H1 (cell line): ENCODE data around the gene MELK. TPM values are rescaled to one million over a fixed set of nuclear protein-coding genes. Genes with fewer than 3 reads are reported as not detected.

Source experiments
- CTCF ChIA-PET: fragments of 300-600 bp; sonication (Branson Sonifier 250); formaldehyde crosslinking; loops from one replicate; lab custom pipeline; 2021; ENCODE audit not compliant: partially characterized antibody; lab: Charles Lee
- POLR2A ChIA-PET: fragments of 300-600 bp; sonication (Branson Sonifier 250); formaldehyde crosslinking; loops from one replicate; lab custom pipeline; 2021; ENCODE audit warnings: inconsistent platforms; ENCODE audit not compliant: partially characterized antibody; lab: Charles Lee
- DNase-seq, 2 experiments: peaks; one replicate each; pipeline versions ENCODE4 v3.0.0 to v3.0.0-alpha.2; 2010 to 2022; ENCODE audit warnings: low spot score in 2 of 2, low read depth in 1 of 2, mixed read lengths in 1 of 2
- FAIRE-seq: peaks from 2 replicates; lab custom pipeline; 2011; peaks lifted over from hg19 to GRCh38; lab: Jason Lieb, UNC
- H2AFZ ChIP-seq: 2 replicates; pipeline ENCODE4 v1.8.1; 2012; ENCODE audit warnings: low read length, inconsistent platforms
- H2AK5ac ChIP-seq: 2 replicates; pipeline ENCODE4 v1.6.1; 2013; ENCODE audit warnings: low read depth, low read length
- H2BK120ac ChIP-seq: replicated peaks from 2 replicates; pipeline ENCODE3; 2013; ENCODE audit warnings: low read depth, low read length, inconsistent platforms
- H2BK12ac ChIP-seq: 2 replicates; pipeline ENCODE4 v1.6.1; 2013; ENCODE audit warnings: low read depth, low read length
- H2BK15ac ChIP-seq: 2 replicates; pipeline ENCODE4 v1.6.1; 2013; ENCODE audit warnings: low read length
- H2BK20ac ChIP-seq: 2 replicates; pipeline ENCODE4 v1.6.1; 2013; ENCODE audit warnings: low read length
- H2BK5ac ChIP-seq: 2 replicates; pipeline ENCODE4 v1.6.1; 2013; ENCODE audit warnings: low read depth, low read length
- H3K14ac ChIP-seq: 2 replicates; pipeline ENCODE4 v1.6.1; 2013; ENCODE audit warnings: inconsistent platforms; ENCODE audit not compliant: insufficient read length
- H3K18ac ChIP-seq: 2 replicates; pipeline ENCODE4 v1.6.1; 2013; ENCODE audit warnings: low read length; ENCODE audit errors: extremely low read depth
- H3K23ac ChIP-seq: 2 replicates; pipeline ENCODE4 v1.6.1; 2013; ENCODE audit warnings: inconsistent platforms; ENCODE audit not compliant: insufficient read length
- H3K23me2 ChIP-seq: 2 replicates; pipeline ENCODE4 v1.6.1; 2013; ENCODE audit warnings: low read depth, low read length
- H3K27ac ChIP-seq: 2 replicates; pipeline ENCODE4 v1.6.1; 2011; ENCODE audit warnings: low read depth, low read length, inconsistent platforms
- H3K27me3 ChIP-seq, 4 experiments: replicated peaks in 1 of 4; 1 replicate in 1 of 4; 2 replicates in 3 of 4; pipeline versions ENCODE4 v1.6.1 to v1.8.1; 2011 to 2013; ENCODE audit warnings: low read length in 3 of 4, mild to moderate bottlenecking in 3 of 4, inconsistent platforms in 2 of 4, mixed read lengths in 2 of 4, moderate library complexity in 1 of 4; ENCODE audit not compliant: control insufficient read depth in 3 of 4, insufficient read depth in 3 of 4; ENCODE audit errors: extremely low read depth in 1 of 4
- H3K36me3 ChIP-seq, 4 experiments: 2 replicates each; pipeline versions ENCODE4 v1.6.1 to v1.8.1; 2011 to 2013; ENCODE audit warnings: mild to moderate bottlenecking in 4 of 4, low read length in 3 of 4, moderate library complexity in 2 of 4, control low read depth in 1 of 4, inconsistent platforms in 1 of 4; ENCODE audit not compliant: insufficient read depth in 4 of 4, control insufficient read depth in 2 of 4
- H3K4ac ChIP-seq: replicated peaks from 2 replicates; pipeline ENCODE3; 2013; ENCODE audit warnings: low read length, low read depth, mixed read lengths, inconsistent platforms; ENCODE audit not compliant: insufficient read length
- H3K4me1 ChIP-seq, 4 experiments: replicated peaks in 1 of 4; 1 replicate in 1 of 4; 2 replicates in 3 of 4; pipeline versions ENCODE4 v1.6.1 to v1.8.1; 2011 to 2013; ENCODE audit warnings: low read length in 3 of 4, inconsistent platforms in 2 of 4, mixed read lengths in 1 of 4; ENCODE audit not compliant: insufficient read depth in 4 of 4, control insufficient read depth in 3 of 4
- H3K4me2 ChIP-seq, 2 experiments: 2 replicates each; pipeline versions ENCODE4 v1.6.1 to v1.8.1; 2011 to 2013; ENCODE audit warnings: low read depth in 2 of 2, low read length in 2 of 2, control low read depth in 1 of 2, inconsistent platforms in 1 of 2, mild to moderate bottlenecking in 1 of 2; ENCODE audit not compliant: insufficient read depth in 1 of 2
- H3K4me3 ChIP-seq, 4 experiments: fragments of 200-600, 300-600 bp in 1 of 4; sonication (generic), shearing (Covaris generic), sonication (Bioruptor Twin) in 1 of 4; 2 replicates each; pipeline versions ENCODE4 v1.5.1 to v1.8.1; 2011 to 2016; ENCODE audit warnings: low read length in 4 of 4, low read depth in 3 of 4, control low read depth in 2 of 4, inconsistent platforms in 2 of 4, mild to moderate bottlenecking in 2 of 4, mixed read lengths in 1 of 4, moderate library complexity in 1 of 4; ENCODE audit not compliant: insufficient read depth in 2 of 4; ENCODE audit errors: extremely low read depth in 1 of 4
- H3K56ac ChIP-seq: replicated peaks from 2 replicates; pipeline ENCODE3; 2013; ENCODE audit warnings: low read depth, mild to moderate bottlenecking, mixed read lengths, low read length, inconsistent platforms; ENCODE audit not compliant: insufficient read length
- H3K79me1 ChIP-seq: 2 replicates; pipeline ENCODE4 v1.6.1; 2013; ENCODE audit warnings: low read depth, low read length, control low read depth
- H3K79me2 ChIP-seq, 2 experiments: 2 replicates each; pipeline versions ENCODE4 v1.6.1 to v1.8.1; 2012 to 2013; ENCODE audit warnings: low read length in 2 of 2, mild to moderate bottlenecking in 2 of 2, inconsistent platforms in 1 of 2; ENCODE audit not compliant: insufficient read depth in 2 of 2, control insufficient read depth in 1 of 2
- H3K9ac ChIP-seq, 4 experiments: replicated peaks in 1 of 4; 1 replicate in 1 of 4; 2 replicates in 3 of 4; pipeline versions ENCODE4 v1.6.1 to v1.8.1; 2011 to 2013; ENCODE audit warnings: low read depth in 3 of 4, low read length in 3 of 4, control low read depth in 2 of 4, mild to moderate bottlenecking in 2 of 4, moderate library complexity in 2 of 4, inconsistent platforms in 1 of 4; ENCODE audit errors: extremely low read depth in 1 of 4
- H3K9me3 ChIP-seq, 2 experiments: 2 replicates each; pipeline versions ENCODE4 v1.6.1 to v1.8.1; 2012 to 2013; ENCODE audit warnings: mild to moderate bottlenecking in 2 of 2, moderate library complexity in 2 of 2, control low read depth in 1 of 2, inconsistent platforms in 1 of 2, low read depth in 1 of 2, low read length in 1 of 2, mixed read lengths in 1 of 2; ENCODE audit not compliant: insufficient read depth in 2 of 2
- H4K20me1 ChIP-seq, 2 experiments: replicated peaks in 1 of 2; 2 replicates each; pipeline versions ENCODE3 to v1.8.1; 2011 to 2013; ENCODE audit warnings: inconsistent platforms in 2 of 2, low read length in 2 of 2, mild to moderate bottlenecking in 1 of 2; ENCODE audit not compliant: insufficient read depth in 2 of 2, control insufficient read depth in 1 of 2
- H4K5ac ChIP-seq: 2 replicates; pipeline ENCODE4 v1.6.1; 2013; ENCODE audit warnings: low read length, low read depth, mixed read lengths, inconsistent platforms; ENCODE audit not compliant: insufficient read length
- H4K8ac ChIP-seq: 2 replicates; pipeline ENCODE4 v1.8.0; 2013; ENCODE audit warnings: mild to moderate bottlenecking, moderate library complexity, low read length, inconsistent platforms; ENCODE audit not compliant: insufficient read depth; ENCODE audit errors: extremely low read depth
- H4K91ac ChIP-seq: replicated peaks from 2 replicates; pipeline ENCODE3; 2013; ENCODE audit warnings: low read length, mixed read lengths, inconsistent platforms; ENCODE audit not compliant: insufficient read length
- CHD1 ChIP-seq: IDR thresholded peaks from 2 replicates; pipeline ENCODE4 v1.6.1; 2012; ENCODE audit warnings: low read depth, low read length, improper control_type of control experiment
- CTBP2 ChIP-seq: IDR thresholded peaks from 2 replicates; pipeline ENCODE4 v1.7.0; 2011; ENCODE audit warnings: borderline replicate concordance, mild to moderate bottlenecking, moderate library complexity, mixed read lengths, low read length; ENCODE audit not compliant: insufficient read depth, insufficient read length
- NRF1 ChIP-seq: IDR thresholded peaks from 2 replicates; pipeline ENCODE4 v1.6.1; 2011; ENCODE audit warnings: mild to moderate bottlenecking, low read depth, low read length, improper control_type of control experiment
- PHF8 ChIP-seq: fragments of 200-600 bp; sonication (generic); conservative IDR thresholded peaks from 2 replicates; pipeline ENCODE4 v1.7.1; 2012; ENCODE audit warnings: low read depth, mild to moderate bottlenecking, inconsistent platforms, low read length, moderate library complexity
- POLR2AphosphoS5 ChIP-seq: IDR thresholded peaks from 2 replicates; pipeline ENCODE4 v1.6.1; 2011; ENCODE audit warnings: low read depth, low read length
- RAD21 ChIP-seq, 2 experiments: IDR thresholded peaks in 1 of 2; conservative IDR thresholded peaks in 1 of 2; 2 replicates each; pipeline ENCODE4 v1.6.1; 2011; ENCODE audit warnings: low read depth in 2 of 2, low read length in 2 of 2, improper control_type of control experiment in 1 of 2, inconsistent platforms in 1 of 2, mild to moderate bottlenecking in 1 of 2, moderate library complexity in 1 of 2
- RXRA ChIP-seq: IDR thresholded peaks from 2 replicates; pipeline ENCODE4 v1.6.1; 2011; ENCODE audit warnings: low read depth, mild to moderate bottlenecking, low read length, moderate library complexity; ENCODE audit not compliant: insufficient read depth
- SP1 ChIP-seq: IDR thresholded peaks from 2 replicates; pipeline ENCODE4 v1.6.1; 2011; ENCODE audit warnings: low read depth, low read length
- TBP ChIP-seq: IDR thresholded peaks from 2 replicates; pipeline ENCODE4 v1.6.1; 2011; ENCODE audit warnings: low read depth, low read length, improper control_type of control experiment
- TEAD4 ChIP-seq: IDR thresholded peaks from 2 replicates; pipeline ENCODE4 v1.6.1; 2012; ENCODE audit warnings: low read depth, low read length, inconsistent platforms, mixed read lengths
- USF2 ChIP-seq: IDR thresholded peaks from 2 replicates; pipeline ENCODE4 v1.6.1; 2011; ENCODE audit warnings: low read length, improper control_type of control experiment
- YY1 ChIP-seq: IDR thresholded peaks from 2 replicates; pipeline ENCODE4 v1.6.1; 2011; ENCODE audit warnings: low read depth, mild to moderate bottlenecking, low read length
- WGBS, 2 experiments: shearing (Covaris generic) in 1 of 2; methylation state at CpG; one replicate each; pipeline versions ENCODE4 v1.1.6 to v1.1.7; 2013 to 2015; ENCODE audit warnings: low lambda C conversion rate in 2 of 2, mixed read lengths in 2 of 2, inconsistent platforms in 1 of 2, low coverage in 1 of 2, missing lambda C conversion rate in 1 of 2; ENCODE audit not compliant: insufficient replicate concordance in 2 of 2, insufficient coverage in 1 of 2, insufficient read length in 1 of 2; ENCODE audit errors: extremely low coverage in 1 of 2, missing lambda C conversion rate in 1 of 2; 5-methylcytosine and 5-hydroxymethylcytosine counted together
- polyA plus RNA-seq, 7 experiments: library from polyadenylated mRNA; depleted of rRNA in 3 of 7; stranded (reverse) in 5 of 7; unstranded in 2 of 7; fragments of >200 nt in 5 of 7; fragments of 200-250 nt in 2 of 7; gene quantifications; 1 replicate in 5 of 7; 2 replicates in 1 of 7; 4 replicates in 1 of 7; pipeline versions ENCODE4 v1.2.1 to v1.2.3, GENCODE V29; 2011 to 2013; ENCODE audit warnings: missing spikeins in 2 of 7, mixed read lengths in 2 of 7
- total RNA-seq: library from RNA; stranded (reverse); fragmentation: NEBNext Ultra II Directional; extraction: Animal tissue kit (Norgen Biotek cat#: 25700); gene quantifications from 2 replicates; pipeline ENCODE4 v1.2.1, GENCODE V29; 2021
- TF ChIP-seq, protein P1 (sequence below): IDR thresholded peaks from 2 replicates; pipeline ENCODE4 v1.6.1; 2011; ENCODE audit warnings: low read depth, mild to moderate bottlenecking, low read length; ENCODE audit not compliant: insufficient read depth

Gene MELK
- total and polyA plus RNA-seq, 2 of the 8 experiments (the other 6 are each of a cell fraction or from before 2014, with no cell fraction given): 26.2 to 53.1 TPM

DNA sequence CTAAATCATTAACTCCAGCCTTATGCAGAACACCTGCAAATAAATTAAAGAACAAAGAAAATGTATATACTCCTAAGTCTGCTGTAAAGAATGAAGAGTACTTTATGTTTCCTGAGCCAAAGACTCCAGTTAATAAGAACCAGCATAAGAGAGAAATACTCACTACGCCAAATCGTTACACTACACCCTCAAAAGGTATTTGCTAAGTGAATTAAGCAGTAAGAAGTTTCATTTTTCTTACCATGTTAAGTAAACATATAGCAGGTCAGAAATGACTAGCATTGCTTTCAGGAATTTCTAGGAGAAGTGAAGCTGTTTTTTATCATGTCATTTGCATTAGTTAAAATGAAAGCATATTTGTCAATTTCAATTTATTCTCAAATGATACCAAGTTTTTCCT, 92.7 kb downstream of the MELK start:
- no peaks in the 10 kb centered on the region for H3K27me3 ChIP-seq
- no peak overlapping the region for H3K14ac ChIP-seq
- no peak overlapping the region for H4K91ac ChIP-seq
- no peak overlapping the region for H2AK5ac ChIP-seq
- no peak for FAIRE-seq
- H3K79me1 ChIP-seq: no peaks in the 10 kb centered on the region
- H2BK5ac ChIP-seq: no peak overlapping the region
- no peak overlapping the region for H2BK120ac ChIP-seq
- H3K23ac ChIP-seq: no peak overlapping the region
- no peaks in the 10 kb centered on the region; the same call in 1 of the 2 replicates for H3K23me2 ChIP-seq
- H3K4ac ChIP-seq: no peak overlapping the region
- no peak overlapping the region for H2BK20ac ChIP-seq
- H3K79me2 ChIP-seq: no peaks in the 10 kb centered on the region
- H4K20me1 ChIP-seq: peaks cover 0 to 2% of the 10 kb centered on the region in 2 experiments
- no peak overlapping the region for H3K9ac ChIP-seq
- DNase-seq: no peak
- H4K5ac ChIP-seq: no peak overlapping the region
- ChIA-PET POLR2A (no interaction called here), CTCF (no interaction called here)
- H2BK12ac ChIP-seq: no peak overlapping the region
- H4K8ac ChIP-seq: no peak overlapping the region
- no peak overlapping the region for H3K18ac ChIP-seq
- H3K56ac ChIP-seq: no peak overlapping the region
- H3K4me1 ChIP-seq: no peaks in the 10 kb centered on the region
- 93% methylated on average over 2 of the region's 2 CpGs; no CpG with 5 or more reads in 1 of the 2 experiments for WGBS, 2 experiments
- H3K9me3 ChIP-seq: no peaks in the 10 kb centered on the region
- no peak overlapping the region for H3K4me2 ChIP-seq
- no peak overlapping the region for H2AFZ ChIP-seq
- H3K36me3 ChIP-seq: peaks cover 0 to 29% (median 18%) of the 10 kb centered on the region in 4 experiments; a peak in 7 of 8 replicates
- H2BK15ac ChIP-seq: no peak overlapping the region
- no peak overlapping the region for H3K27ac ChIP-seq
- H3K4me3 ChIP-seq: no peak overlapping the region
- TF ChIP-seq YY1 (no peak), PHF8 (no peak), RXRA (no peak), CHD1 (no peak), TEAD4 (no peak), NRF1 (no peak), RAD21 (IDR thresholded peaks at IDR 0.05 in 1 of 2, conservative IDR thresholded peaks at IDR 0.05 in 1 of 2; ENCODE audit: low read depth in 2 of 2, low read length in 2 of 2) (no peak), TBP (no peak), CTBP2 (no peak), USF2 (no peak), SP1 (no peak), POLR2AphosphoS5 (no peak)
- TF ChIP-seq, protein P1, sequence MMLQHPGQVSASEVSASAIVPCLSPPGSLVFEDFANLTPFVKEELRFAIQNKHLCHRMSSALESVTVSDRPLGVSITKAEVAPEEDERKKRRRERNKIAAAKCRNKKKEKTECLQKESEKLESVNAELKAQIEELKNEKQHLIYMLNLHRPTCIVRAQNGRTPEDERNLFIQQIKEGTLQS: no peak
